WERI-Rb-1 (cell line): ENCODE data around the gene LMOD3.

Experiments used
- DNase-seq: peaks from one replicate; pipeline ENCODE4 v3.0.0-alpha.2; 2020
- H3K27ac ChIP-seq: fragments of 250-450 bp; sonication (Bioruptor Pico); 2 replicates; pipeline ENCODE4 v1.5.1; 2020; ENCODE audit warnings: mild to moderate bottlenecking, moderate library complexity
- H3K27me3 ChIP-seq: fragments of 250-450 bp; sonication (Bioruptor Pico); 2 replicates; pipeline ENCODE4 v1.5.1; 2021; ENCODE audit warnings: mild to moderate bottlenecking, low read depth, moderate library complexity; ENCODE audit not compliant: insufficient read depth, severe bottlenecking
- H3K36me3 ChIP-seq: fragments of 250-450 bp; sonication (Bioruptor Pico); 2 replicates; pipeline ENCODE4 v1.5.1; 2020; ENCODE audit warnings: mild to moderate bottlenecking, moderate library complexity
- H3K4me3 ChIP-seq: 2 replicates; pipeline ENCODE4 v1.5.1; 2011; ENCODE audit warnings: low read depth, mild to moderate bottlenecking, control low read depth, low read length
- H3K9me3 ChIP-seq: fragments of 250-450 bp; sonication (Bioruptor Pico); 2 replicates; pipeline ENCODE4 v1.5.1; 2021; ENCODE audit warnings: mild to moderate bottlenecking, moderate library complexity; ENCODE audit not compliant: severe bottlenecking
- TF ChIP-seq, protein P1 (sequence below): IDR thresholded peaks from 2 replicates; pipeline ENCODE4 v1.5.1; 2011; ENCODE audit warnings: low read depth, mild to moderate bottlenecking, control low read depth, inconsistent platforms, low read length

Gene LMOD3

DNA sequence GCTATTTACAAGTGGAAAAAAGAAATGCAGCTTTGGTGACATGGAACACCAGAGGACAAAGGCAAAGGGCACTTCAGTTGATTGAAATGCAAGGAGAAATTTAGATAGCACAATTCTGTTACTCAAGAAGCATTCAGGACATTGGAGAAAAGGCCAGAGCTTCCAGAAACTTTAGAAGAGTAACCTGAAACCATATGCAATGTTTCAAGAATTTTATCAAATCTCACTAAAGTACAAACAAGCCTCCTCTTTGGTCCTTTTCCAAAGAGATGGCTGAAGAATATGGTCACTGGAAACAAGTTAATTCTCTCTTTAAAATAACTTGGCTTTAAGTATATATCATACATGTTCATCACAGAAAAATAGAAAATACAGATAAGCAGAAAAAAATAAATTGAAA, 14.6 kb upstream of the LMOD3 start:
- no peaks in the 10 kb centered on the region for H3K9me3 ChIP-seq
- H3K27me3 ChIP-seq = no peaks in the 10 kb centered on the region
- no peaks in the 10 kb centered on the region for H3K36me3 ChIP-seq
- H3K4me3 ChIP-seq = no peak overlapping the region
- TF ChIP-seq, protein P1, sequence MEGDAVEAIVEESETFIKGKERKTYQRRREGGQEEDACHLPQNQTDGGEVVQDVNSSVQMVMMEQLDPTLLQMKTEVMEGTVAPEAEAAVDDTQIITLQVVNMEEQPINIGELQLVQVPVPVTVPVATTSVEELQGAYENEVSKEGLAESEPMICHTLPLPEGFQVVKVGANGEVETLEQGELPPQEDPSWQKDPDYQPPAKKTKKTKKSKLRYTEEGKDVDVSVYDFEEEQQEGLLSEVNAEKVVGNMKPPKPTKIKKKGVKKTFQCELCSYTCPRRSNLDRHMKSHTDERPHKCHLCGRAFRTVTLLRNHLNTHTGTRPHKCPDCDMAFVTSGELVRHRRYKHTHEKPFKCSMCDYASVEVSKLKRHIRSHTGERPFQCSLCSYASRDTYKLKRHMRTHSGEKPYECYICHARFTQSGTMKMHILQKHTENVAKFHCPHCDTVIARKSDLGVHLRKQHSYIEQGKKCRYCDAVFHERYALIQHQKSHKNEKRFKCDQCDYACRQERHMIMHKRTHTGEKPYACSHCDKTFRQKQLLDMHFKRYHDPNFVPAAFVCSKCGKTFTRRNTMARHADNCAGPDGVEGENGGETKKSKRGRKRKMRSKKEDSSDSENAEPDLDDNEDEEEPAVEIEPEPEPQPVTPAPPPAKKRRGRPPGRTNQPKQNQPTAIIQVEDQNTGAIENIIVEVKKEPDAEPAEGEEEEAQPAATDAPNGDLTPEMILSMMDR = no peak
- H3K27ac ChIP-seq = no peak overlapping the region
- no peak for DNase-seq

DNA sequence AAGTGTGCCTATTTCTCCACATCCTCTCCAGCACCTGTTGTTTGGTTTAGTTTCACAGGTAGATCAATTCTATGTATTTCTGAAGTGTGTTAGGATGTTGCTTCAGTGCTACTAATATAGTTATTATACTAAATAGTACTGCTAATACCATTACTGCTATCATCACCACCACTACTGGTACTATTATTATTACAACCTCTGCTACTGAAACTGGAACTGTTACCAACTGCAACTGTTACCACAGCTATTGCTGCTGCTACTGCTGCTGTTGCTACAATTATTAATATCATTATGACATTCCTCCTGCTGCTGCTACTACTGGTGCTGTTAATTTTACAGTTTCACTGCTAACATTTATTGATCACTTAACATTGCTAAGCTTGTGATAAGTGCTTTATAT, 8.3 kb upstream of the LMOD3 start:
- no peak overlapping the region for H3K4me3 ChIP-seq
- H3K9me3 ChIP-seq = no peaks in the 10 kb centered on the region
- no peaks in the 10 kb centered on the region for H3K27me3 ChIP-seq
- no peaks in the 10 kb centered on the region for H3K36me3 ChIP-seq
- no peak for DNase-seq
- H3K27ac ChIP-seq = no peak overlapping the region
- TF ChIP-seq, protein P1 = no peak

DNA sequence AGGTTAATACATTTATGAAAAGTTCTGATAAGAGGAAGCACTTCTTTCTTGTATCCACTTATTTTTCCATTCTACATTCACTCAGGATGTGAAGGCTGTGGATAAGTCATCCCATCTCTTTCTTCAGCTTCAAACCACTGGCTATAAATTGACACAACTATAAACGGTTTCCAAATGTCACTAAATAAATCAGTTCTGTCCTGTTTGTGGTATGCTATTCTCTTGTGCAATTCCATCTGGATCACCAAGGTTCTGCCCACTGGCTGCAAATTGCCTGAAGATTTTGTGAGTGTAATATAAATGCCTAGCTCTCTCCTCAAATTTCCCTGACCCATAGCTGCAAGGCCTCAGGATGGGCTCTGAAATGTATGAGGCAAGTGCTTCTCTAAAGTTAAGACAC, 7.1 kb upstream of the LMOD3 start:
- Histone ChIP-seq H3K27ac (no peak overlapping the region), H3K36me3 (no peaks in the 10 kb centered on the region), H3K27me3 (no peaks in the 10 kb centered on the region), H3K9me3 (no peaks in the 10 kb centered on the region), H3K4me3 (no peak overlapping the region)
- DNase-seq = no peak
- TF ChIP-seq, protein P1 = no peak

DNA sequence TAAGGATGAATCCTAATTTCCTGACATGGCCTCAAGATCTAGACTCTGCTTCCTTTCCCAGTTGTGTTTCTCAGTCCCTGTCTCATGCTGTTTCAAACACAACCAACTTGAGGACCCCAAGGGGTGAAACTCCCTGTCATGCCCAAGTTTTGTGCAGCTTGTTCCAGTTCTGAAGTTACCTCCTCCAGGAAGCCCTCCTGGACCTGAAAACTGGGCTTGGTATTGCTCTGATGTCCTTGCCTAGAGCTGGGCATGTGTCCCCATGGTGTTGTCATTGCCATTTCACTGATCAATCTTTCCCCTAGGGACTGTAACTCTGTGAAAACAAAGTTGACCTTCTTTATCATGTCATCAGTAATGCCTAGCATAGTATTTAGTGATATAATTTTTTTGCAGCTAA, 6.1 kb upstream of the LMOD3 start:
- Histone ChIP-seq H3K9me3 (no peaks in the 10 kb centered on the region), H3K36me3 (no peaks in the 10 kb centered on the region), H3K4me3 (no peak overlapping the region), H3K27ac (no peak overlapping the region), H3K27me3 (no peaks in the 10 kb centered on the region)
- no peak for DNase-seq
- TF ChIP-seq, protein P1 = no peak

DNA sequence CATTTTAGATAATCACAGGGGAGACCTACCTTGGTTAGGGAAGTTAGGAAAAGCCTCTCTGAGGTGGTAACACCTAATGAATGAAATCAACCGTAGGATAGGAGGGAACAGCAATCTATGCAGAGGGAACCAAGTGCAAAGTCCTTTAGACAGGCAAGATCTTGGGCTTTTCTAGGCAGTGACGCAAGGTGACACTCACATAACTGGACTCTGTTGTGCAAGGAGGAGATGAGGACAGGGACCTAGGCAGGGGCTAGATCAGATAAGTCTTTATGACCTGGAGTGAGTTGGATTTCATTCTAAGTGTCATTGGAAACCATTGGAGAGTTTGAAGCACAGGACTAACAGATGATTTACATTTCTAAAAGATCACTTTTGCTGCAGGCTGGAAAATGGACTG, 4.6 kb upstream of the LMOD3 start:
- no peaks in the 10 kb centered on the region for H3K36me3 ChIP-seq
- H3K27ac ChIP-seq = no peak overlapping the region
- TF ChIP-seq, protein P1 = no peak
- no peak for DNase-seq
- H3K4me3 ChIP-seq = no peak overlapping the region
- H3K27me3 ChIP-seq = no peaks in the 10 kb centered on the region
- H3K9me3 ChIP-seq = no peaks in the 10 kb centered on the region

DNA sequence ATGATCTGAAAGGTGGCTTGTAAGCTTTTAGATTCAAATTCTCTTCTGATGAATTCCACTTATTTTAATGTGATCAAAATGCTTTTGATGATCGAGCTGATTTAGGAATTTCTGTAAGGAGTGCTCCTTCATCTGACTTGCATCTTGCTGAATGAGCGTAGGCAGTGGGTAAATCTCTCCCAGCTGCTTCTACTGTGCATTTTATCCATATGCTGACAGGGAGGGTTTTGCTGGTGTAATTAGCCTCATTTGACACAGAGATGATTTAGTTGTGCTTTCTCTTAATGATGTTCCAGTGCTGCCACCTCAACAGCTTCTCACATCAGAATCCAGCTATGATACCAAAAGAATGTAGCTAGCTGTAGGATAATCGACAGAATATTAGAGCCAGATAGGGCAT, 3.8 kb upstream of the LMOD3 start:
- H3K27me3 ChIP-seq = no peaks in the 10 kb centered on the region
- no peaks in the 10 kb centered on the region for H3K36me3 ChIP-seq
- TF ChIP-seq, protein P1 = no peak
- no peak for DNase-seq
- no peak overlapping the region for H3K27ac ChIP-seq
- H3K4me3 ChIP-seq = no peak overlapping the region
- no peaks in the 10 kb centered on the region for H3K9me3 ChIP-seq
